HS-27A (cell line): ENCODE measurements around the gene CAPN5.
A peak's percentile ranks its signal among the peaks of the same experiment; 100 is the strongest.

Experiments
- DNase-seq: peaks from one replicate; pipeline ENCODE4 v3.0.0-alpha.2; 2012; ENCODE audit warnings: low read depth, missing footprints

CAPN5 gene

DNA sequence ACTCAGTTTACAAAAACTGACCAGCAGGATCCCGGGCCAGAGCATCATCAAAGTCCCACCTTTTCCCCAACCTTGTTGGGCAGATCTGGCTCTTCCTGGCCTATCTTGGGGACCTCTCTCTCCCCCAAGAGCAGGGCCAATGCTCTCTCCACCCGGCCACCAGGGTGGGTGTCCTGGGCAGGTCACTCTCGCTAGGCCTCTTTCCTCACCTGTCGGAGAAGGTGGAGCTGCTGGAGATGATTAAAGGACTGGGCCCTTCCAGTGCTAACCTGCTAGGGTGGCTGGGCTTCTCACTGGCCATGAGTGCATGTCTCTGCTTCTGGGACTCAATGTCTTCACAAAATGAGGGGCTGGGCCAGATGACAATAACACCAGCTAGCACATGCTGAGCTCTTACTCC lies 2.9 kb upstream of the CAPN5 start:
- DNase-seq, result no peak

DNA sequence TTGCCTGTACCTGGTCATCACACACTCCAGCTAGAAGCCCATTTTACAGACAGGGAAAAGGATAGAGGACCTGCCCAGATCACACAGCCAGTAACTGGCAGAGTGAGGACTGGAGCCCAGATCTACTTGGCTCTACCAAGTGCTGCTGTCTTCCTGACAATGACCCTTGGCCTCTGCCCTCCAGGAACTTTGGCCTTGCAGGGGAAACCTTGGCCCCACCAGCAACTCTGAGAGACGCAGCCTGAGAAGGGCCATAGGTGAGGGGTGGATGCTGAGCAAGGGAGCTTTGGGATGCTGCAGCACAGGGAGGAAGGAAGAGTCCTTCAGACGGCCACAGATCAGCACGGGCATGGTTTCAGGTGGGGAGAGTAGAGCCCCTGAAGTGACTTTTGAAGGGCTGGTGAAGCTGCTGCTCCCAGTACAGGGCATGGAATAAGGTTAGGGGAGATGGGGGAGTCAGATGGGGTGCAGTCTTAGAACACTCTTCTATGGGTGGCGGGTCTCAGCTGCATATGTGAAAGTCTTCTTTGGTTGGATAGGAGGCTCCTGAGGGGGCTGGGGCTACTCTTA lies 2.0 kb upstream of the CAPN5 start:
- DNase-seq, result no peak

DNA sequence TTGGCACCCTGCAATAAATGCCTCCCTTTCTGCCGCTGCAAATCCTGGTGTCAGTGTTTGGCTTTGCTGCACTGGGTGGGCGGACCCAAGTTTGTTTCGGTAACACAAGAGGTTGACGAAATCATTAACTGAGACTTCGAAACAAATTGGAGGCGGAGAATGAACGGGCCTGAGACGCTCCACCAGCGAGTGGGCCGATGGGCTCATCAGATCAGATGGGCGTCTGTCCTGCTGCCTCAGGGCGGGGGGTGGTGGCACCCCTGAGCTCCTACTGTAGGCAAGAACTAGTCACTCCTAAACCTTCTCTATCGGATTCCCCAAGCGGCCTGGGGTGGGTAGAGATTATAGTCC lies 918 bp upstream of the CAPN5 start:
- no peak for DNase-seq

DNA sequence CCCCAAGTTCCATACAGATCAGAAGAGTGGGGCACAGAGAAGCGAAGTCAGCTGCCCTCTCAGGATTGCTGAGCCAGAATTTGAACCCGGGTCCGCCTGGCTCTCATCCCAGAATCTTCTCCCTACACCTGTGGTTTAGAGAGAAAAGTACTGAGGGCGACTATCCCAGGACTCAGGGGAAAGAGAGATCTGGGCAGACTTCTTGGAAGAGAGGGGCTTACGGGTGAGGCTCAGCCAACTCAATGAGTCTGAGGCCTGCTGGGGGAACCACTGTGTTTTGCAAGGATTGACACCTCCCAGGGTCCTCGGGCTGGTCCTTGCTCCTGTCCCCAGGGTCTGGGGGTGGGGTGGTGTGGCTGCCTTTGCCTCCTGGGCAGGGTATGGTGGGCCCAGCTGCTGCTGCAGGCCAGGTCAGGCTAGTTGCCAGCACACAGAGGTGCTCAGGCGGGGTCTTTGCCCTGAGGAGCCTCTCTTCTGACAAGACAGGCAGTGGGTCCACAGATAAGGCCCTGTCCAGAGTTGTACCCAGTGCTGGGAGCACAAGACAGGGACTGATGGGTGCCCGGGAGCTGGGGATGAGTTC lies 1.2 kb downstream of the CAPN5 start:
- DNase-seq, result no peak

DNA sequence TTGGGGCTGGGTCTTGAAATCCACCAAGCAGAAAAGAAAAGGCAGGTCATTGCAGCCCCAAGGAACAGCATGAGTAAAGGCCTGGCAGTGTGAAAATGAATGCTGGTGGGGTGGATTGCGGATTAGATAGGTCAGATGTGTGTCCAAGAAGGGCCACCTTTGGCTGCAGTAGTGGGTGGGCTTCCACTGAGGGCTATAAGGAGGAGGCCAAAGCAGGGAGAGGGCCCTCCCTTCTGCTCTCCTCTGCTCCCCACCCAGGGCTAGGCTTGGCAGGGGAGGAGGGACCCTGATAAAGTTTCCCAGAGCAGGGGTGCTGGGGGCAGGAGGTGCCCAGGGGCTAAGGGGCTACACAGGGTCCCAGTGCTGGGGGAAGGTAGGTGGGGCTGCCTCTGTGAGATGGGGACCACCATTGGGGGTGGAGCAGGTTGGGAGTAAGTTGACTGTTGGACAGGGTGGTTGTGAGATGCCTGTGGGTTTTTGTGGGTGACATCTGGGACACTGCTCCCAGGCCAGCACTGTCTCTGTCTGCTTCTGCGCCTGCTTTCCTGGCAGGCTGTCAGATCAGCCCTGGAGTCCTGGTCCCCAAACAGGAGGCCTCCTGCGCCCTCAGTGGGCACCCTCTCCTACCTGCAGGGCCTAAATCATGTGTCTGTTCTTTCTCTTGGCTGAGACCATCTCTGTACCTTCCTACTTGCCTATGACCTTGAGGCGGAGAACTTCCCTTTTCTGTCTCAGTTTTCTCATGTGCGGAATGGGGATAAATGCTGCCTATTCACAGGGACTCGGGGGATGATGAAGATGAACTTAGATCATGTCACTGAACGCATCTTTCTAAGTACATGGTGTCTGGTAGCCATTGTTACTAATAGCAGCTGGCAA lies 1.9 kb downstream of the CAPN5 start:
- DNase-seq, result no peak

DNA sequence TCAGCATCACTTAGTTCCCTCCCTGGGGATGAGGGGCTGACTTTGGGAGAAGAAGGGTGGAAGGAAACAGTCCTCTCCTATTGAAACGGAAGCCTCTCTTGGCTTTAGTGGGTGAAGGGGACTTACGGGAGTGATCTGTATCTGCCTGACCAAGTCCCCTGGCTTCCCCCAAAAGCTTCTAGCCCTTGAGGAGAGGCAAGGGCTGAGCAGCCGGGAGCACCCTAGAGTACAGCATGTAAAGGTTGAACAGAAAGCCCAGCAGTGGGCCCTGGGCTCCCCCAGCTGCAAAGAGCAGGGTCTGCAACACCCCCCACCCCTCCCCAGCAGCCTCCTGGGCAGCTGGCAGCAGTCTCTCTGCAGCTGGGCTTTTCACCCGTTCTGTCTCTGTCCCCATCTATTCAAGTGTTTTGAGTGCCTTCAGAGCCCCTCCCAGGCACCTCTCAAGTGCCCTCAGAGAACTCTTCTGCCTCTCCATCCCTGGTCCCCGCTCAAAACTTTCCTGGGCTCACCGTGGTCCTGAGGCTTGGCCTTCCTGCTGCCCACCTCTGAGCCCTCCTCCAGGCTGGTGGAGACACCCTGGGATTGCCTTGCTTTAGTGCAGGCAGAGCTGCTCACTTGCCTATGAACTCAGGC lies 2.7 kb downstream of the CAPN5 start:
- DNase-seq, result no peak

DNA sequence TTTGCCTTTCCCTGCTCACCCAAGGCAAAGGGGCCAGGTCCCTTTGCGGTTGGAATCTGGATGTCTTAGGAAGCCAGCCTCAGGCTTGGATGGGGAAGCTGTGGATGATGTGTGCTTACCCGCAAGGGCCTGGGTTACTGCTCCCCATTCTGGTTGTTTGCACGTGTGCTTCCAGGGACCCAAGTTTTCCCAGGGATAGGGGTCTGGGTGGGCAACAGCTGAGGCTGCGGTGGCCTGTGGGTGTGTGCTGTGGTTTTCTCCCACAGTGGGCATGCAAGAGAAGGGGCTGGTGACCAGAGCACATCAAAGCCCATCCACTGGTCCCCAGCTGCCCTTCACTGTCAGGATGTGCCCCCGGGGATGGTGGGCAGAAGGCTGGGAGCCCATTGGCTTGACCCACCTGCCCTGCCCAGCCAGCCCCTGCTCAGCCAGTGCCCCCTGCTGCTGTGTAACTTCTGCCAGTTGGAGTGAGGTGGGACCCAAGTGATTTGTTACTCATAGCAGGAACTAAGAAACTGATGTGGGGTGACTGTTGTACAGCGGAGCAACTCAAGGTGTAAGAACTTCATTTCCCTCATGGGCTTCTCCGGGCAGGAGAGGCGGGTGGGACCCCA lies 3.3 kb downstream of the CAPN5 start:
- no peak for DNase-seq

DNA sequence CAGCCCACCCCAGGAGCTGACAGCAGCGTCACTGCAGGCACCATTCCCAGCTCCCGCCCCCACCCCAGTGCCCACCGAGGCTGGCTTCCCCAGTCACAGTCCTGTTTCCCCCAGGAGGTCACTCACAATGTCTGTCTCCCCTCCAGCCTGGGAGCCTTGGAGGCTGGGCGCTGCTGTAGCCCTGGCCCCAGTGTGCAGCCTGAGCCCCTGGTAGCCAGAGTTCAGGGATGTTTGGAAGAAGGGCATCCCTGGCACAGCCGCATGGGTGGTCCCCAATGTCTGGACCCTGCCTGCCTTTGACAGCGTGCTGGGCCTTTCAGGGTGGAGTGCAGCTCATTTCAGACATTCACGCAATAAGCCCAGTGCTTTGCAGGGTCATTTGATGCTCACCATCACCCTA lies 4.3 kb downstream of the CAPN5 start:
- no peak for DNase-seq

DNA sequence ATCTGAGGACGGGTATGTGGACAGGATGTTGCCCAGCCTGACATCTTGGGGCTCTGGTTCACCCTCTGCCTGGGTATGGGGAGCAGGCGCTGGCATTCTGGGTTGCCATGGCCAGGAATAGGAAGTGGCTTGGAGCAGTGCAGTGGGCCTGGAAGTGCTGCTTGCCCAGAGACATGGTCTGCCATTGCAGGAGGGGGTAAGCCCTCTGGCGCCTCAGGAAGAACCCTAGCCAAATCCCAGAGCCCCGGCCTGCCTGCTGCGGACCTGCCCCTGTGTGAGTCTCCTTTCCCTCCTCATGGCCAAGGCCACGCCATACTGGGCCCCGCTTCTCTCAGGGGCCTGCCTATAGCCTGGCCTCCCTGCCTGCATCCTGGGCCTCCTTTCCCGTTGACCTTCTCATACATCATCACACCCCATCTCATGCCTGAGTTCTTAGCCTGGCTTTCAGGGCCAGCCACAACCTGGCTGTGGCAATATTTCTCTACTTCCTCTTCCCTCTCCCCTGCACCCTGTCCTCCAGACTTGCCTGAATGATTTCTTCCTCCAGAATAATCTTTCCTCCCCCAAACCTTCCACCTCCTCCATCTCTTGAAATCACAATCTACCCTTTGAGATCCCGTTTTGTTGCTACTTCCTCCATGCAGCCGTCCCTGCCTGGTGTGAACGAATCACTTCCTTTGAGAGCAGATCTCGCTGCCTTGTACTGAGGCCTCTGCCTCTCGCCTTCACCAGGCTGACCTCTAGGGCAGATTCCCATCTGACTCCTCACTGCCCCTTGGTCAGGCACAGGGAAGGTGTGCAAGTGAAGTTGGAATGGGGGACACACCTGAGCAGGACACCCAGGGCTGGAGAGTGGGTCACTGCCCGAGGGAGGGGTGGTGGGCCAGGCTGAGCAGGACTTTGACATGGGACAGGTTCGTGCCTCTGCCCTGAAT lies 5.2 kb downstream of the CAPN5 start:
- no peak for DNase-seq

DNA sequence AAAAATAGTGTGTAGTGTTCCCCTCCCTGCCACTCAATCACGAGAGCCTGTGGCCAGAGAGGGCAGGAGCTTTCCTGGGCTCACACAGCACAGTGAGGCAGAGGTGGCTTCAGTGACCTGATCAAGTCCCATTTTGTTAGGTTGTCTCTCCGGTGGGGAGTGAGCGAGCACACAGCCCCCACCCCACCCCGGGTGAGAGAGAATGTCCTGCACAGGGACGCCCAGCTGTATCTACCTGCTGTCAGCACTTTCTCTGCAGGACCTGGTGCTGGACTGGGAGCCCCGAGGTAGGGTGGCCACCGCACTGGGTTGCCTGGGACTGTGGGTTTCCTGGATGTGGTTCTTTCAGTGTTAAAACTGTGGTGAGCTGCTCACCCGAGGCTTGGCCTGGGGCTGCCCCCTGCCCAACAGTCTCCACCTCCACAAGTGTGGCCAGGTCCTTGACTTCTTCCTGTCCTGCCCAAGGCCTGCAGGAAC lies 6.1 kb downstream of the CAPN5 start:
- no peak for DNase-seq

DNA sequence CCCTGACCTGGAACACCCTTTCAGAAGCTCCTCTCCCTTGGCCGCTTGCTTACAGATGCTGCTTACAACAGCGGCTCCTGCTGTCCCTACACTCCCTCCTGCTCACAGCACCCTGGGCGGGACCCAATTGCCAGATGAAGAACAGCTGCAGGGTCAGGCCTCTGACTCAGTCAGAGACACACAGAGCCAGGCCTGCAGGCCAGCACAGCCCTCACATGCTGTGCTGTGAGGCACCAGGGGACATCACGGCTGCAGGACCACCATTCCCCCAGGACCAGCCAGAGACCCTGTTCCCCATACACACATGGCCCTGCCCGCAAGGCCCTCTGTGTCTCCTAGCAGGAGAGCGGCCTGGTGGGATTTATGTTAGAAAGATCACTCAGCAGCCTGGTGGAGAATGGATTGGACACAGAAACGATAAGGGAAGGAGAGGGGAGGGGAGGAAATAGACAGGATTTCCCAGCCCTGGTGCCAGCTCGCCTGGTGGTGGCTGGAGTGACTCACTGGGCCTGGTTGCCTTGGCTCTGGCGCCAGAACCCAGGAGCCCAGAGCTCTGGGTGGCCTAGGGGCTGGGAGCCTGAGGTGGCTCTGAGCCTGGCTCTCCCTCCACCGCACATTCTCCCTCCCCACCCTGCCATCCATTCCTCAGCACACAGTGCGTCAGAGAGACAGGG lies 6.7 kb downstream of the CAPN5 start:
- DNase-seq, result peak; percentile 78

DNA sequence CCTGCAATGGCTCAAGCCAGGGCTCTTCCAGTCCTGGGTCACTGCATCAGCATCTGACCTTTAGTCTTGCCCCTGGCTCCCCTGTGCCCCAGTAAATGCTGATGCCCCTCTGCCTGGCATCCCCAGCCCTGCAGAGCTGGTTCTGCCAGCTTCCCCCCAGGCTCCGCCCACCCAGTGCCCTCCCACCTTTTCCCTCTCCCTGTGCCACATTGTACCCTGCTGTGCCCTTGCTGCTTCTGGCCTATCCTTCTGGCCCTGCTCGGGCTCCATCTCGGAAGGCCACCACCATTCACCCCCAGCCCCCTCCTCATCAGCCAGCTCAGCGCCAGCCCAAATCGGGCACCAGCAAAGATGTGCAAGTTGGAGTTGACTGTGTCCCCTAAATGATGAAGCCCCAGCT lies 7.4 kb downstream of the CAPN5 start:
- DNase-seq, result no peak

DNA sequence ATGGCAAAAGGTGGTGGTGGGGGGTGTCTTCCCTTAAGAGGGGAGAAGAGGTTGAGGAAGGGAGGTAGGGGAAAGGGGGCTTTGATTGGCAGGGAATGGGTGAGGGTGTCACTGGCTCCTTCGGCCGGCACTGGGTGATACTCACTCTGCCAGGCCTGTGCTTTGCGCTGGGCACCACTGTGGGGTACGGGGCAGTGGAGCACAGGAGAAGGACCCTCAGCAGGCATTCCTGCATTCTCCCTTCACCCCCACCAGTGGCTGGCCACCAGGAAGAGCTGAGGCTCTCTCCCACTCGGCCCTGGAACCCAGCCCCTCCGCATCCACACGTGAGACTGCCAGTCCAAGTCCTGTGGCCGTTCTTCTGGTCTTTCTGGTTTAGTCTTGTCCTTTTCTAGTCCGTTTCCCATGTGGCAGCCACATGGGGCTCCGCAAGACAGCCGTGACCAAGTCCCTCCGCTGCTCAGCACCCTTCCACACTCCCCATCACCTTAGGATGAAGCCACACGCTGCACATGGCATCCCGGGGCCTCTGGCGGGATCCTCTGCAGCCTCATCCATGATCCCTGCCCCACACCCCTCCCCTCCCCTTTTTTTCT lies 8.0 kb downstream of the CAPN5 start:
- no peak for DNase-seq

DNA sequence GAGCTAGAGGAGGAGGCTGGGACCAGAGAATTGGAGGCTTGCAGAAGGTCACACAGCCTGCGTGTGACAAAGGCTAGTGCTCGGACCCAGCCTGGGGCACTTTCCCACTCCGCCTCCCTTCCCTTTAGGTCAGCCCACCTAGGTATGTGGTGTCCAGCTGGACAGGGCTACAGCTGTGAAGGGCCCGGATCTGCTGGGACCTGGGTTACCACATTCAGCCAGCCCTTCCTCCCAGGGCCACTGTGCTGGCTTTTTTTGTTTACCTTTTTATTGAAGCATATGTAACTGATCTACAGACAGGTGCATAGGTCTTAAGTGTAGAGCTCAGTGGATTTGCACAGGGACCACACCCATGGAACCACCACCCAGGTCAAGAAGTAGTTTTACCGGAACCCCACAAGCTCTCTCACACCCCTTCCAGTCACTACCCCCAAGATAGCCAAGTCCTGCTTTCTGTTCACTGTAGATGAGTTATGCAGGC lies 8.7 kb downstream of the CAPN5 start:
- no peak for DNase-seq

DNA sequence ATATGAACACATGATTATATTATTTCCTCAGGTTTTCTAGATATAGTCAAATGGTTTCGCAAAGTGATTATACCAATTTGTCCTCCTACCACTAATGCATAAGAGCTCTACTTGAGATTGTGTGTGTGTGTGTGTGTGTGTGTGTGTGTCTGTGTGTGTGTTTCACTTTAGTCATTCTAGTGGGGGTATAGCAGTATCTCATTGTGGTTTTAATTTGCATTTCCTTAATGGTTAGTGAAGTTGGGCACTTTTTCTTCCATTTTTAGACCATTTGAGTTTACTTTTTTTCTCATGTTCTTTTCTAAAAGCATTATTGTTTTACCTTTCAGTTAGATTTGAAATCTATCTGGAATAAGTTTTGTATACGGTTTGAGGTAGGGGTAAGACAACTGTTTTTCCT lies 12.9 kb downstream of the CAPN5 start:
- no peak for DNase-seq

DNA sequence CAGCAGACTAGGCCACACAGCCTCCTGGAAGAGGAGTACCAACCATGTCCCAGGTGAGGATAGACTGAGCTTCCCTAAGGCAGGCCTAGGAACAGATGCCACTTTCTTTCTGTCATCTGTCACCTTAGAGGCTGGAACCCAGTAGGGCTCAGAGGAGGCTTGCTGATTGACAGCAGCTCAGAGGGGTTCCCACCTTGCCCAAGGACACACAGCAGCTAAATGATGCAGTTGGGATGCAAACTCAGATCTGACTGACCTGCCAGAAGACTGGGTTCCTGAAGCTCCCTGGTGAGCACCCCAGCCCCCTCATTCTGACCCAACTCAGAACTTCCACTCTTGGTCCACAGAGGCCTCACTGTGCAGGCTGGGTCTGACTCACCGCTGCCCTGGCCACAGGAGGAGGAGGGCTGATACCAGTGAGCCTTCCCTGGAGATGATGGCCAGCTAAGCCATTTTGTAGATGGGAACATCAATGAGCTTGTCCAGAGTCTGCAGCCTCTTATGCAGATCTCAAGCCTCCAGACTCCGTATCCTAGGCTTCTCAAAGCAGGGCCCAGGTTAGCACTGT lies 14.0 kb downstream of the CAPN5 start:
- DNase-seq, result no peak

DNA sequence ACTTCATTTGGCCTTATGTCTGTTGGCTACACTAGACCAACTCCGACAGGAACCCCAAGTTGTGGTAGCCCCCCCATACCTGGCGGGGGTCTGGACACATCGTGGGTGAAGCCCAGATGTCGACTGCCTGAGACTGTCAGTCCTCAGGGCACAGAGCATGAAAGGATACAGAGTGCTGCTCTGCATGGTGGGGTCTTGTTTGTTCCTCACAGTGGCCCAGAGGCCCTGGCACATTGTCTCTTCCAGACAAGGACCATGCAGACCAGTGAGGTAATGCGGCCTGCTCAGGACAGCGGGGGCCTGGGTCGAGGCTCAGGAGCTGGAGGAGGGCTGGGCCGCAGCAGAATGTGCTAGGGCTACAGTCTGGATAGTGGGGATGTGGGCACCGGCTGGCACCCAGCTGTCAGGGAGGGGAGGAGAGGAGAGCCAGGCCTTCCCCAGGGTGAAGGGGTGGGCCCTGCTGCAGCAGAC lies 14.6 kb downstream of the CAPN5 start:
- no peak for DNase-seq

DNA sequence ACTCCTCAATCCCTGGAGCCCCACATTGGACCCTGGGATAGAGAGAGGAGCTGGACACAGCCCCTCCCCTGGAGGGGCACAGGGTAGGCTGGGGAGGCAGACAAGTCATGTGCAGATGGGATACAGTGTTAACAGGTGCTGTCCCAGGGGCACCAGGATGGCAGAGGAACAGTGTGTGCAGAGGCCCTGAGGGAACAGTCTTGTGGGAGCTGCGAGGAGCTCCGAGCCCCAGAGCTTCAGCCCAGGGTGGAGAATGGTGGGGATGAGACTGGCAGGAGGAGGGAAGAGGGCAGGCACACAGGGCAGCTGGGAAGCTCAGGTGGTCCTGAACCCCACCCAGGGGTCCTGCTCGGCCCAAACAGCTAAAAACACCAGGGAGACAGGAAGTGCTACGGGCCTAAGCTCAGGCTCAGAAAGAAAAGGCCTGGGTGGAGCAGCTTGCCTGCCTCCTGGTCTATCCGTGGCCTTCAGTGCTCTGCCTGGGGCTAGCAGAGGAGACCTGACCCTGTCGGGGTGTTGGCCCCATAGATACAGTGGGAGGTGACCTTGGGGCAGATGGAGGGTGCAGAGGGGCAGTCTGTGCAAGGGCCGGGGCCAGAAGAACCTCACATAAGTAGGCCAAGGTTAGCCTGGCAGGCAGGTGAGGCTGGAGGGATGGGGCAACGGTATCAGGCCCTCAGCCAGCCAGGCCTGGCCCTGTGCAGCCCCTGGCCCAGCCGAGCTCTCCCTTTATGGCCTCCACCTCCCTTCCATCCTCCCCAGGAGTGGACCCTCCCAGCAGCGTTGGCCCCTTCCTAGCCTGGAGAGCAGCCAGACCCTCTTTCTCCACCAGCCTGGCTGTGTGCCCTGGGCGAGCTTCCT lies 15.4 kb downstream of the CAPN5 start:
- DNase-seq, result no peak
